Measurements from ENCODE around the gene PELI2. TPM values are rescaled to one million over a fixed set of nuclear protein-coding genes. Genes with fewer than 3 reads are reported as not detected.

The PELI2 gene
- total RNA-seq, 4 donors from 2014 or later: 0.91 to 10.5 (median 3.9) TPM

- Histone ChIP-seq H3K4me3 (no peak overlapping the region), H3K9me3 (no peaks in the 10 kb centered on the region), H3K27me3 (no peaks in the 10 kb centered on the region), H3K27ac (no peak overlapping the region), H3K4me1 (peaks cover 2 to 65% (median 7%) of the 10 kb centered on the region in 3 donors), H3K36me3 (no peaks in the 10 kb centered on the region)
- WGBS, 2 donors: 75 to 83% methylated on average over 2 of the region's 2 CpGs
- DNase-seq: no peak
- intact Hi-C loops (cut with DNase I): no loop called here
- TF ChIP-seq POLR2A (IDR thresholded peaks at IDR 0.05) (no peak), CTCF (IDR thresholded peaks at IDR 0.05) (no peak)
Observed at GRCh38 chr14:56124327-56124726, 6.1 kb downstream of the PELI2 start.

GRCh38 chr14:56125772-56126636 is 7.8 kb downstream of the PELI2 start:
- Histone ChIP-seq H3K36me3 (no peaks in the 10 kb centered on the region), H3K4me1 (peaks cover 10 to 58% (median 12%) of the 10 kb centered on the region in 3 donors), H3K27me3 (no peaks in the 10 kb centered on the region), H3K27ac (no peak overlapping the region), H3K9me3 (no peaks in the 10 kb centered on the region), H3K4me3 (no peak overlapping the region)
- no peak for TF ChIP-seq CTCF (IDR thresholded peaks at IDR 0.05)
- TF ChIP-seq POLR2A (IDR thresholded peaks at IDR 0.05): no peak
- intact Hi-C loops (cut with DNase I): no loop called here
- whole genome bisulfite sequencing, 2 donors: 85 to 89% methylated on average over 12 of the region's 12 CpGs
- no peak for DNase-seq

- 76 to 87% methylated on average over 2 of the region's 2 CpGs for WGBS, 2 donors
- no peak for TF ChIP-seq POLR2A (IDR thresholded peaks at IDR 0.05)
- H3K4me3 ChIP-seq: no peak overlapping the region
- H3K27ac ChIP-seq: no peak overlapping the region
- no peak for DNase-seq
- no peaks in the 10 kb centered on the region for H3K9me3 ChIP-seq
- H3K4me1 ChIP-seq: peaks cover 10 to 55% (median 12%) of the 10 kb centered on the region in 3 donors
- no peaks in the 10 kb centered on the region for H3K27me3 ChIP-seq
- no peaks in the 10 kb centered on the region for H3K36me3 ChIP-seq
- intact Hi-C loops (cut with DNase I): no loop called here
Observed at GRCh38 chr14:56126637-56126913, 8.4 kb downstream of the PELI2 start.

- Histone ChIP-seq H3K4me3 (no peak overlapping the region), H3K27ac (no peak overlapping the region), H3K27me3 (no peaks in the 10 kb centered on the region), H3K4me1 (peaks cover 10 to 59% (median 12%) of the 10 kb centered on the region in 3 donors), H3K36me3 (no peaks in the 10 kb centered on the region), H3K9me3 (no peaks in the 10 kb centered on the region)
- intact Hi-C loops (cut with DNase I): no loop called here
- no peak for TF ChIP-seq CTCF (IDR thresholded peaks at IDR 0.05)
- TF ChIP-seq POLR2A (IDR thresholded peaks at IDR 0.05): no peak
- DNase-seq: no peak
- 67 to 71% methylated on average over 3 of the region's 3 CpGs for WGBS, 2 donors
Observed at GRCh38 chr14:56127156-56127555, 8.9 kb downstream of the PELI2 start.

- H3K4me3 ChIP-seq: no peak overlapping the region
- no peaks in the 10 kb centered on the region for H3K9me3 ChIP-seq
- no peak overlapping the region for H3K27ac ChIP-seq
- intact Hi-C loops (cut with DNase I): no loop called here
- H3K27me3 ChIP-seq: no peaks in the 10 kb centered on the region
- WGBS, 2 donors: 47 to 64% methylated on average over 3 of the region's 3 CpGs
- no peak for DNase-seq
- TF ChIP-seq POLR2A (IDR thresholded peaks at IDR 0.05) (no peak), CTCF (IDR thresholded peaks at IDR 0.05) (no peak)
- H3K36me3 ChIP-seq: no peaks in the 10 kb centered on the region
- H3K4me1 ChIP-seq: peaks cover 10 to 56% (median 13%) of the 10 kb centered on the region in 3 donors
Observed at GRCh38 chr14:56129092-56129491, 10.9 kb downstream of the PELI2 start.
